Nephron progenitor cell (in vitro differentiated cells): ENCODE results near the gene CENPN.

Experiments
- DNase-seq: peaks from one replicate; pipeline ENCODE4 v3.0.0; 2021
- H3K27ac Mint-ChIP-seq: 2 replicates; pipeline ENCODE4 v1.8.0; 2021; ENCODE audit warnings: mild to moderate bottlenecking, moderate library complexity, mixed read lengths
- H3K27me3 Mint-ChIP-seq: 2 replicates; pipeline ENCODE4 v1.8.0; 2021; ENCODE audit warnings: mild to moderate bottlenecking, low read depth, mixed read lengths; ENCODE audit not compliant: poor library complexity
- H3K36me3 Mint-ChIP-seq: 2 replicates; pipeline ENCODE4 v1.8.0; 2021; ENCODE audit warnings: low read depth, mixed read lengths
- H3K4me1 Mint-ChIP-seq: 2 replicates; pipeline ENCODE4 v1.8.0; 2021; ENCODE audit warnings: mixed read lengths
- H3K4me3 Mint-ChIP-seq: 2 replicates; pipeline ENCODE4 v1.8.0; 2021; ENCODE audit warnings: mild to moderate bottlenecking, moderate library complexity, mixed read lengths
- H3K9me3 Mint-ChIP-seq: 2 replicates; pipeline ENCODE4 v1.8.0; 2021; ENCODE audit warnings: mild to moderate bottlenecking, moderate library complexity, mixed read lengths
- CTCF ChIP-seq: fragments of 200-600 bp; sonication (generic); IDR thresholded peaks from 2 replicates; pipeline ENCODE4 v1.5.0; 2021; ENCODE audit warnings: antibody characterized with exemption

CENPN gene

DNA sequence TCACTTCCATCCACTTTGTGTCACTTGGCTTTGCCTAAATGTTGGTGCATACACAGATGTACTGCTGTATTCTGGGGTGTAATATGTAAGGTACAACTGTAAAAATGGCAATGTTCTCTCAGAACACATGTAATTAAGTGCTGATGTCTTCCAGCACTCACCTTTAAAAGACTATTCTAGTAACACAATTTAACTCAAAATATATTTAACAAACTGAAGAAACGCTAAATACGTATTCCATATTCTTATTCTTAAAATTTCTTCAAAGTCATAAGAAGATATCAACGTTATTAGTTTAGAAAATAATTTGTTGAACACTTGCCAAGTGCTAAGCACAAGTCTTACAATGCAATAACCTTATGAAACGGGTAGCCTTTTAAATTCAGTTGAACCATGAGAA, 4.0 kb upstream of the CENPN start:
- no peak overlapping the region for H3K27ac Mint-ChIP-seq
- peaks cover 24% of the 10 kb centered on the region for H3K9me3 Mint-ChIP-seq
- H3K27me3 Mint-ChIP-seq = no peaks in the 10 kb centered on the region
- H3K4me3 Mint-ChIP-seq = no peak overlapping the region
- TF ChIP-seq CTCF = no peak
- peaks cover 37% of the 10 kb centered on the region for H3K4me1 Mint-ChIP-seq
- DNase-seq = no peak
- H3K36me3 Mint-ChIP-seq = peaks cover 45% of the 10 kb centered on the region

GRCh38 chr16:81003610-81004460, 3.2 kb upstream of the CENPN start:
- Mint-ChIP-seq H3K36me3 (peaks cover 38% of the 10 kb centered on the region), H3K4me1 (peaks cover 44% of the 10 kb centered on the region), H3K27ac (no peak overlapping the region), H3K27me3 (no peaks in the 10 kb centered on the region), H3K9me3 (peaks cover 18% of the 10 kb centered on the region), H3K4me3 (peak overlapping the region; percentile 28)
- no peak for DNase-seq
- TF ChIP-seq CTCF = no peak

DNA sequence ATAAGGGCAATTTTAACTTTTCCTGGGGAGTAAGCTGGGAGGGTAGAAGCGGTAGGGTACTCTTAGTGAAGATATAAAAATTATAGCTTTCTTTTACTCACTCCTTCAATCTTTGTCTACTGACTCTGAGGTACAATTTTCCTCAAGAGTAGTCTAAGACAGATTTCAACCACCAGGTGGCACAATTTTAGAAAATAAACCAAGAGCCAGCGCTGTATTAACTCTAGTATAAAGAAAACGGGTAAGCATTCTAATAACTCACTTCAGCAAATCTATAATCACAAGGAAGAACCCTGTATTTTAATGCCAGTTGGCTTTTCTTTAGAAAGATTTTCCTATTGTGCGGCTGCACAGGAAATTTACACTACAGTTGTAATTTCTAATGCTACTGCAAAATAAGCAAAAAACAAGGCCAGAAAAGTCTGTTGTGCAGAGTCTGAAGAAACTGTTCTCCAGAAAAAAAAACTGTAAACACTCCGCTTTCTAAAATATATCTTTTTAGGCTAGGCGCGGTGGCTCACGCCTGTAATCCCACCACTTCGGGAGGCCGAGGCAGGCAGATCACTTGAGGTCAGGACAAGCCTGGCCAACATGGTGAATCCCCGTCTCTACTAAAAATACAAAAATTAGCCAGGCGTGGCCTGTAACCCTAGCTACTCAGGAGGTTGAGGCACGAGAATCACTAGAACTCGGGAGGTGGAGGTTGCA, 2.2 kb upstream of the CENPN start:
- H3K27ac Mint-ChIP-seq = peak overlapping the region; percentile 21
- H3K4me1 Mint-ChIP-seq = peaks cover 45% of the 10 kb centered on the region
- H3K27me3 Mint-ChIP-seq = no peaks in the 10 kb centered on the region
- DNase-seq = peak; percentile 12
- peaks cover 9% of the 10 kb centered on the region for H3K9me3 Mint-ChIP-seq
- H3K36me3 Mint-ChIP-seq = peaks cover 28% of the 10 kb centered on the region
- peak; percentile 74 for TF ChIP-seq CTCF
- H3K4me3 Mint-ChIP-seq = peak overlapping the region; percentile 97

DNA sequence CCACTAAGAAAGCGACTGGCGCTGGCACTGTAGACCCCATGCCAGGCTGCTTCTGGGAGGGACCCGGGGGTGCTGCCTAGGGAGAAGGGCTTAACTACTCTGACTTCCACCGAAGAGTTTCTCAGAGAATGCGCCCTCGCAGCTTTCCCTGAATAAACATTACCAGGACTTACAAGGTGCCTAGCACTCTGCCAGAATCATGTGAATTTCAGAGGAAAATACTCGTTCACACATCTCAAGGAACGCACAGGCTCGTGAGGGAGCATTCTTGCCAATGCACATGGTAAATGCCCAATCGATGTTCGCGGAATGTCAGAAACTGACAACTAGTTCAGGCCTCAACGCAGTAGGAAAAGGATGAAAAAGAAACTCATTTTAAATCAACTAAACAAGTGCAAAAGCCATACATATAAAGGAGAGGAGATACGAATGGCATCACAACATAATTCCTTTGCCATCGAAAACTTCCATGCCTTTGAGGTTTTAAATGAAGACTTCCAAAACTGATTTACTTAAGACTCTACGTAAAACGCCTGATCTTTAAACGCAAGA, 1.3 kb upstream of the CENPN start:
- DNase-seq = peak; percentile 6
- Mint-ChIP-seq H3K27me3 (no peaks in the 10 kb centered on the region), H3K9me3 (no peaks in the 10 kb centered on the region), H3K4me3 (peak overlapping the region; percentile 97), H3K27ac (peak overlapping the region; percentile 95), H3K36me3 (peaks cover 21% of the 10 kb centered on the region), H3K4me1 (peaks cover 45% of the 10 kb centered on the region)
- no peak for TF ChIP-seq CTCF

DNA sequence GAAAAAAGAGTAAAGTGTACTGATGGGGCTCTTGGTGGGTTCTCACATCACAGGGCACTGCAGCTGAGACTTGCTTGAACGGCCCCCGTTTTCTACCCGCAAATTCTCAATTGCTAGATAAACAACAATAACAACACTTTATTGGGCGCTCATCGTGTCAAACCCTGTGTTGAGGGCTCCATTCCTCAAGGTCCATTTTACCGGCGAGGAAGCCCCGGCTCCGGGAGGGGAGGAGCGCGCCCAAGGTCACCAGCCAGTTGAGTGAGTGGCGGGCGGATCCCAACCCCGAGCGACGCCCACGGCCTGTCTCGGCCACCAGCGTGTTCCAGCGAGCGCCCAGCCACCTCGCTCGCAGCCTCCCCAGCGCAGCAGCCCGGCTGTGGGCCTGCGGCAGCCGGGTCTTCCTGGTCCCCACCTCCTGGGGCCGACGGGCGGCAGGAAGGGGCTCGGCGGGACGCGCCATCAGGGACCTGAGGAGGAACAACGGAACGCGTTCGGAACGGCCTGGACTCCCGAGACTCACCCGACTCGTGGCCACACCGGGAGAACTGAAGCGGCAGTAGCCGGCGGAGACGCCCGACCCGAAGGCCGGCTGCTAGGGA, 702 bp upstream of the CENPN start:
- Mint-ChIP-seq H3K4me3 (peak overlapping the region; percentile 97), H3K36me3 (peaks cover 24% of the 10 kb centered on the region), H3K4me1 (peaks cover 45% of the 10 kb centered on the region), H3K9me3 (no peaks in the 10 kb centered on the region), H3K27ac (peak overlapping the region; percentile 100), H3K27me3 (no peaks in the 10 kb centered on the region)
- no peak for TF ChIP-seq CTCF
- DNase-seq = peak; percentile 75
